Left forelimb (tissue), 1 donor: ENCODE measurements around the gene ZNF484.
"Not testable (repeated sequence)": the region's sequence is repeated elsewhere in the genome, so short reads cannot be mapped to it uniquely, and the experiment has no call there.

Experiments used
- DNase-seq: peaks from one replicate; pipeline ENCODE4 v3.0.0-alpha.2; 2018; ENCODE audit warnings: low spot score

ZNF484 gene

DNA sequence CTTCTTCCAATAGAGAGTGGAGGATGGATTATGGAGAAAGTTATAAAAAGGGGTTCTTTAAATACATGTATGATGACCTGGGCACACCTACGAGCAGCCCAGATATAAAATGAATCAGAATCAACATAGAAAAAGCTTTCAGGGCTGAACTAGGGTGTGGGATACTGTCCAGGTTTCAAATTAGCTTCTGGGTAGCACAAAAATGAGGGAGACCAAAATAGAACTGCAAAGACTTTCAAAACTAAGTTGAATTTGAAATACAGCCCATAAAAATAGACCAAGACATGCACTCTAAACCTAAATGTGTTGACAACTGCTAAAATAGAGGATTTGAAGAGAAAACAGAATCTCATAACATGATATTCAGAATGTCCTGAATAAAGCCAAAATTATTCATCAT, 17.0 kb downstream of the ZNF484 start:
- no peak for DNase-seq

DNA sequence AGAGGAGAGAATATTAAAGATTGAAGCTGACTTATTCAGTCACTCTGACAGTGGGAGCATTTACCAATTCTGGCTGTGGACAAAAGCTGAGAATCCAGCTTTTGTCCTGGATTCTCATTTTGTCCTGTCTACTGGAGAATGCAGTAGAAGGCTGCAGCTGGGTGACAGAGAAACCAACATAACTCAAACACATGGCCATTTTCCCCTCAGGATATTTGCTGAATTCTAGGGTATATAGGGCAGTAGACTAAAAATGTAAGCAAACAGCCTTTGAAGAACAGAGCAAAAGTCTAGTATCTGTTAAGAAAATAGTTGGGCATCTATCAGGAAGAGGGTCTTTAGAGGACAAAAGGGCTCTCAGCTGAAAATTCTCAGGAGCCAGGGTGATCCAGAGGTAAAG, 20.6 kb downstream of the ZNF484 start:
- no peak for DNase-seq

DNA sequence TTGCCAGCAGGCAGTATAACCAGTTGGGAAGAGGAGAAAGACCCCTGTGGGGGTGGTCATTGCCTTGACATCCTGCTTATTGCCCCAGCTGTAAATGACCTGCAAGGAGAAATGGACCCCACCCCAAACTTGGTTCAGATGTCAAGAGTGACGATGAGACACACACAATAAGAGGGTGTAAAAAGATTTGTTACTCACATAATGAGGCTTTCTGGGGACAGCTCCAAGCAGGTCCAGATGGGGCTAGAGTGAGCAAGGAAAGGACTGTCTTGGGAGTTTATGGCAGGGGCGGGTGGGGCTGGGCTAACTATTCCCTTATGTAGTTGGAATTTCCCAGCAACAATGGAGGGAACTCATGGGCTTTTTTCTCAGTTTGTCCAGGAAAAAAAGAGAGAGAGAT, 24.1 kb downstream of the ZNF484 start:
- DNase-seq: no peak

DNA sequence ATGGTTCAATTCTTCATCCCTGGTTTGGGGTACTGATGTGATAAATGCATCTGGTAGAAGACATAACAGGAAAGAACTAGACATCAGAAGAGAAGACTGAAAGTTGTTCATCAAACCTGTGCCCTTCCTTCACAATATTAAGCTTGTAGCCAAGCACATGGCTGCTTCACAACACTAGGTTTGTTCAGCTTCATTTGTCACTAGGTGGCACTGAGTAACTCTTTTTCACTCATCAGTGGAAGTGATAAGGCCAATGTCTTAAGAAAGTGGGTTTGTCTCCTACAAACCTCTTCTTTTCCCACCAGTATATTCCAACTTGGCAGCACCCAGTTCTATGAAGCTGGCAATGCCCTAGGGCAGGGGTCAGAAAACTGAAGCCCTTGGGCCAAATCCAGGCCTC, 26.9 kb downstream of the ZNF484 start:
- DNase-seq: no peak

DNA sequence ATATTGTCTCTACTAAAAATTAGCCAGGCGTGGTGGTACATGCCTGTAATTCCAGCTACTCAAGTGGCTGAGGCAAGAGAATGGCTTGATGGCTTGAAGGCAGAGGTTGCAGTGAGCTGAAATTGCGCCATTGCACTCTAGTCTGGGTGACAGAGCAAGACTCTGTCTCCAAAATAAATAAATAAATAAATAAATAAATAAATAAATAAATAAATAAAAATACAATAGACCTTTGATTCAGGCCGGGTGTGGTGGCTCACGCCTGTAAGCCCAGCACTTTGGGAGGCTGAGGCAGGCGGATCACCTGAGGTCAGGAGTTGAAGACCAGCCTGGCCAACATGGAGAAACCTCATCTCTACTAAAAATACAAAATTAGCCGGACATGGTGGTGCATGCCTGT, 29.1 kb downstream of the ZNF484 start:
- not testable (repeated sequence) for DNase-seq

DNA sequence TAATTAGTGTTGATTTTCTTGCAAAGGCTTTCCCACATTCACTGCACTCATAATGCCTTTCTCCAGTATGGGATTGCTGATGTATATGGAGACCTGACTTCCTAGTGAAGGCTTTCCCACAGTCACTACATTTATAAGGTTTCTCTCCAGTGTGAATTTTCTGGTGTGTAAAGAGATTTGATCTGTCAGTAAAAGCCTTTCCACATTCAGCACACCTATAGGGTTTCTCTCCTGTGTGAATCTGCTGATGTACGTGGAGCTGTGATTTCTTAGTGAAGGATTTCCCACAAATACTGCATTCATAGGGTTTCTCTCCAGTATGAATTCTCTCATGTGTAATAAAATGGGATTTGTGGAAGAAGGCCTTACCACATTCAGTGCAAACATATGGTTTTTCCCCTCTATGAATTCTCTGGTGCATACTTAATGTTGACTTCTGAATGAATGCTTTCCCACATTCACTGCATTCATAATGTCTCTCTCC, 31.1 kb downstream of the ZNF484 start:
- no peak for DNase-seq

DNA sequence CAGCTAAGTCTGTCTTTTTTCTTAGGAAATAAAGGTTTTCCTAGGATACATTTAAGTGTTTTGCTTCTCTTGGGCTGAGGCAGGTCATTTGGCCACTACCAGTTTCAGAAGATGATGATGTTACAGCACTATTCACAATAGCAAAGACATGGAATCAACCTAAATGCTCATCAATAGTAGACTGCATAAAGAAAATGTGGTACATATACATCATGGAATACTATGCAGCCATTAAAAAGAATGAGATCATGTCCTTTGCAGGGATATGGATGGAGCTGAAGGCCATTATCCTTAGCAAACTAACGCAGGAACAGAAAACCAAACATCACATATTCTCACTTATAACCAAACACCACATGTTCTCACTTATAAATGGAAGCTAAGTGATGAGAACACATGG, 39.4 kb downstream of the ZNF484 start:
- not testable (repeated sequence) for DNase-seq

DNA sequence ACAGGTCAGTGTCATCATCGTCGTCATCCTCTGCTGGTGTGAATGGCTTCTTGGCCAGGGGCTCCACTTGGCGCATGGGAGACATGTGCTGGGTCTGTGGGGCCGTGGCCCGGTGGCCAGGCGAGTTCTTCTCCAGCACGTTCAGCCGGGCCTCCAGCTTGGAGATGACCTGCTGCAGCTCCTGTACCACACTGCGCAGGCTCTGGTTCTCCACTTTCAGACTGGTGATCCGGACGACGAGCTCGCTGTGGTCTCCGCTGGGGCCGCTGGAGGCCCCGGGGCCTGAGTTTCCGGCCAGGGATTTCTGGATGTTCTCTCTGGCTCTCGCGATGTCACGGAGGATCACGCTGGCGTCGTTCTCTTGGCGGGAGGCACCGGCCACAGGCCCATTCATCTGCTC, 40.6 kb downstream of the ZNF484 start:
- DNase-seq: no peak

DNA sequence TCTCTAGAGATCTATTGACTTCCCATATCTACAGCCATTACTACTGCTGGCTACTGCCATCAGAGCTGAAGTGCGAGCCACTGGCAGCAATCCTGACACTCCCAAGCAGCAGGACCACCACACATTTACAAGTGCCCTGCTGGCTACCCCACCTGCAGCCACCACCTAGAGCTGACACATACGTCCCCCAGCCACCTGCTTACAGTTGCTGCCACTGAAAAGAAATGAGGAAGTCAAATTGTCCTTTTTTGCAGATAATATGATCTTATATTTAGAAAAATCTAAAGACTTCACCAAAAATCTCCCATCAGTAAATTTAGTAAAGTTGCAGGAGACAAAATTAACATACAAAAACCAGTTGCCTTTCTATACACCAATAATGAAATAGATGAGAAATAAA, 48.4 kb downstream of the ZNF484 start:
- DNase-seq: no peak

DNA sequence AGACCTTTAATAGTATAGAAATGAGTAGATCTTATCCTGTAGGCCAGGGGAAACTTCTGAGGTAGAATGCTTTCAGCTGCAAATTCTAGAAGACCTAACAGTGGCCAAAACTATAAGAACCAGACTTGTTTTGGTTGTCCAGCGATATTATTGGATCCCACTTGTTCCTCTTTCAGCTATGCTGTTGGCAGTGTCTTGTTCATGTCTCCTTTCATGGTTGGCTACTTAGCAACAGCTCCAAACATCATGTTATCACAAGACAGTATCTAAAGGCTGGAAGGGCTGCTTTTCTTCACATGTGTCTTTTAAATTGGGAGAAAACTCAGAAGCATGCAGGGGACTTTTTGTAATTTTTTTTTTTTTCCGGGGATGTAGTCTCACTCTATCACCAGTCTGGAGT, 52.8 kb downstream of the ZNF484 start:
- not testable (repeated sequence) for DNase-seq

DNA sequence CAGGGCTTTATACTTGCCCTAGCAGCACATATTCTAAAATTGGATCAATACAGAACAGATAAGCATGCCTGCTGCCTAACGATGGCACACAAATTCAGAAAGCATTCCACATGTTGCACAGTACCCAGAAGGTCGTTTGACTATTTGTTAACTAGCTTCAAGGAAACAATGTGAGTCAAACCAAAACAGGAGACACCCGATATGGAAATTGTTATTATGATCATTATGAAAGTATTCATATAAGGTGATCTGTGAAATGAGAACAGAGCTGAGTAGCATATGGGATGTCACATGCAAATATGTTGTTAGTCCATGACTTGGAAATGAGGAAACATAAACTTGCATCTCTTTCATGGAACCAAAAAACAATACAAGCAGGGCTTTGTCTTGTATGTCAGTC, 56.9 kb downstream of the ZNF484 start:
- no peak for DNase-seq

DNA sequence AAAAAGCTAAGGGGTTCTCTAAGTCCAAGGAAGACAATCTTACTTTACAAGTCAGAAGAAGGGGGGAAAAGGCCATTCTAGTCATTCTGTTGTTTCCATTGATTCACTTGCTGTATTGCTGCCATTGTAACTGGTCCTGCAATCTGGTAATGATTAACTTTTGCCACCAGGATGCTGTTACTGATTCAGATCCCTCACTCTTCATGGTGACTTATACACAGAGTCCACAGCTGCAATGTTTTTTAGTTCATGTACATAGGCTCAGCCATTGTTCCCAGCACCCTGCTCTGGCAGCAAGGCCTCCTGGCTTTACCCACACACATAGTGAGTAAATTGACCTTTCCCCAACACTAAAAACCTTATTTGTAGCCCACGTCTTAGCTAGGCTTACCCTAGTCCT, 57.9 kb downstream of the ZNF484 start:
- DNase-seq: not testable (repeated sequence)

DNA sequence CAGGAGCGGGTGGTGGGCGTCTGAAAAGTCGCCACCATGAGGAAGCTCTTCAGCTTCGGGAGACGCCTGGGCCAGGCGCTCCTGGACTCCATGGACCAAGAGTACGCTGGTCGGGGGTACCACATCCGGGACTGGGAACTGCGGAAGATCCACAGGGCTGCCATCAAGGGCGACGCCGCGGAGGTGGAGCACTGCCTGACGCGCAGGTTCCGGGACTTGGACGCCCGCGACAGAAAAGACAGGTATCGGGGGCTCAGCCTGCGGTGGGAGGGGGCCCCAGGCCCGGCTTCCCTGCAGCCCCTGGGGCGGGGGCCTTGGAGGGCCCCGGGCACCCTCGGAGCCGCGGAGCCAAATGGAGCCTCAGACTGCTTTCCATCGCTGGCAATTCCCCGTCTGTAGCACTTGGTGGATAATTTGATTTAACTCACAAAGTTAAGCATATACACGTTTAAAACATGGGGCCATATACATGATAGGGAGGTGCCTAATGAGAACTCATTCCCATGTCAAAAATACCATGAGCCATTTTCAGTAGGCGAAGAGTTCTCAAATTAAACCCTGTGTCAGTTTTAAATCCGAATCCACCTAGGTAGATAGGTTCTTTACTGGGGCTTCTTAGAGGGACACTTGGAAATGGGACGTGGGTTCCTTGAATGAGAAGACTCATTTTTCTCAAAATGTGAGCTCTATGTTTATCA, 68.1 kb downstream of the ZNF484 start:
- DNase-seq: not testable (repeated sequence)

DNA sequence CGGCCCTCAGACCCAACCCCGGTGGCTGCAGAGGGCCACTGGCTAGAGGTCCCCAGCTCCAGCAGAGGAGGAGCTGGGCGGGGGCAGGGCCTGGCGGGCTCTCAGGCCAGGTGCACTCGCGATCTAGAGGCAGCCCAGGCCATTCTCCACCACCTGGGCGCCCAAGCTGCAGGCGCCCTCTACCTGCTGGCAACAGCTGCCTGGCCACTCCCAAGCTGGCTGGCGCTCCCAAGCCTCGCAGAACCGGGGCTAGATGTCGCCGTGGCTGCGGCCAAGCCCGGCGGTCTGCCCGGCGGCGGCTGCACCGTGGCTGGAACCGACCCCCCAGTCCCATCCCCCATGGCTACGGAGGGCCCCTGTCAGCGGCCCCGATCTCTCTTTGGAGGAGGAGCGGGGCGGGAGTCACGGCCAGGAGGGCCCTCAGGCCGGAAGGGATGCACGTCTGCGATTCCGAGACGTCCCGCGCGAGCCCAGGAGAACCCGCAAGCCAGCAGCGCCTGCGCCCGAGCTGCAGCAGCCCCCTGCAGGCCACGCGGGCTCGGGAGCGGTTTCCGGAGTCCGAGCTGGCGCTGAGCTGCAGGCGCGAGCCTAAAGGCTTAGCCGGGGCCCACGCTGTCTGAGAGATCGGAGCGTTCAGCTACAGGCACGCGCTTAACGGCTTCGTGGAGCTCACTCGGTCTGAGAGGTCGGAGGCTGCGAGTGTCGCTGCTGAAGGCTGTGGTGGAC, 68.9 kb downstream of the ZNF484 start:
- DNase-seq: peak; percentile 84

DNA sequence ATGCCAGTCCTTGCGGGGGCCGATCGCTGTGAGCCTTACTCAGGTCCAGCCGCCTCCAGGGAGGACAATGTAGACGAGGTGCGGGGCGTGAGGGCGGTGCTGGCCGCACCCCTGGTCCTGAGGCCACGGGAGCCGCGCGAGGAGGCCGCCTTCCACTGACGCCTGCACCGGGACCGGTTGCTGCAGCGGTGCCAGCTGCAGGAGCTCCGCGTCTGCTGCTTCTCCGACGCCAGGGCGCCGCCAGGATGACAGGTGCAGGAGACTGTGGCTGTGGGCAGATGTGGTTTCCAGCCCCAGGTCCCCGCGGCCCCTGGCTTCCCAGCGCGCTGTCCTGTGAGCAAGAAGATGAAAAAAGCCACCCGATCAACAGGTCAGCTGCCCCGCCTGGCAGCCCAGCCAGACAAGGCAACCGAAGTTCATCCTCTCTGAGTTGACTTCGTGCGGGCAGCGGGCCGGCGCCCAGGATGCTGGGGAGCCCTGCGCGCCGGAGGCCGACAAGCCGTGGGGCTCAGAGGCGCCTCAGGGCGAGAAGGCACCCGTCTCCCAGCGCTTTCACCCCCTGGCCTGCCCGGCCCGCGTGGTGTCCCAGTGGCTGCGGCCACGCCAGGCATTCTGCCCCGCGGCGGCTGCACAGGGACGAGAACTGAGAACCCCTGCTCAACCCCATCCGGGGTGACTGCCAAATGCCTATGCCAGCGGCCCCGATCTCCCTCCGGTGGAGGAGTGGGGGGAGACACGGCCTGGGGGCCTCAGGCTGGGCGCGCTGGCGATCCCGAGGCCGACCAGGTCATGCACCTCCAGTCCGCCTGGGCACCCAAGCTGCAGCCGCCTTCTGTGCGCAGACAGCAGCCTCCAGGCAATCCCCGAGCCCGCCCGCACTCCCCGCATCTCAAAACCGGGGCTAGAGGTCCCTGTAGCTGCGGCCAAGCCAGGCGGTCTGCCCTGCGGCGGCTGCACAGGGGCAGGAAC, 69.8 kb downstream of the ZNF484 start:
- DNase-seq: no peak

DNA sequence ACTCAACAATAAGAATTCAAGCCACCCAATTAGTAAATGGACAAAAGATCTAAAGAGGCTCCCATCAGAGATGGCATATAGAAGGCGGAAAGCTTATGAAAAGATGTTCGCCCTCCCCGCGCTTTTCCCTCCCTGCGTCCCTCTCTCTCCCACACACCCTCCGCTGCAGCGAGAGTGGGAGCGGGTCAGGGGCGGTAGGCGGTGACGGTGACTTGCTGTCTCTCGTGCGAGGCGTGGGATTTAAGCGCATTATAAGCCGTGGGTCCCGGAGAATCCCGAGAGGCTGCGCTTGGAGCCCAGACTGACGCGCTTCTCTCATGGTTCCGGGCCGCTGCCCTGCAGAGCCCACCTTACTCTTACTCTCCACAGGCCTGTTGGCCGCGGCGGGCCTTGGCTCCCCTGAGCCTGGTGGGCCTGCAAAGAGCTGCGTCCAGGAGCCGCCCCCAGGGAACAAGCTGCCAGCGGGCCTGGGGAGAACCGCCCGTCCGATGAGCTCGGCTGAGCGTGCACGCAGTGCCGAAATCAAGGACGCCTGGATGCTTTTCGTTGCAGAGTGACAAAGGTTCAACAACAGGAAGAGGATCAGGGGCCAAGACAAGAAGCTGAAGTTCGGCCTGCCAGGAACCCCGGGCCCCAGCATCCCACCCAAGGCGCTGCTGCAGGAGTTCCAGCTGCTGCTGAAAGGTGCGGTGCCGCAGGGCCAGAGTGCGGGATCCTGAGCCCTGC, 70.6 kb downstream of the ZNF484 start:
- DNase-seq: no peak

DNA sequence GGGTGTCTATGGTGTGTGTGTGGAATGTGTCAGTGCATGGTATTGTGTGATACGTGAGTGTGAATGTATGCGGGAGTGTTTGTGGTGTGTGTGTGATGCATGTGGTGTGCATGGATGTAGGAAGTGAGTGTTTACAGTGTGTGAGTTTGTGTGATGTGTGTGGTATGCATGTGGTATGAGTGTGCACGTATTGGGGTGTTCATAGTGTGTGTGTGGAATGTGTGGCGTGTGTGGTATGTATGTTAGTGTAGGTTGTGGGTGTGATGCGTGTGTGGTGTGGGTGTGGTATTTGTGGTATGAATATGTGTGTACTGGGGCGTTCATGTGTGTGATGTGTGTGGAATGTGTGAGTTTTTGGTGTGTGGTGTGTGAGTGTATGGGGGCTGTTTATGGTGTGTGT, 73.1 kb downstream of the ZNF484 start:
- no peak for DNase-seq

DNA sequence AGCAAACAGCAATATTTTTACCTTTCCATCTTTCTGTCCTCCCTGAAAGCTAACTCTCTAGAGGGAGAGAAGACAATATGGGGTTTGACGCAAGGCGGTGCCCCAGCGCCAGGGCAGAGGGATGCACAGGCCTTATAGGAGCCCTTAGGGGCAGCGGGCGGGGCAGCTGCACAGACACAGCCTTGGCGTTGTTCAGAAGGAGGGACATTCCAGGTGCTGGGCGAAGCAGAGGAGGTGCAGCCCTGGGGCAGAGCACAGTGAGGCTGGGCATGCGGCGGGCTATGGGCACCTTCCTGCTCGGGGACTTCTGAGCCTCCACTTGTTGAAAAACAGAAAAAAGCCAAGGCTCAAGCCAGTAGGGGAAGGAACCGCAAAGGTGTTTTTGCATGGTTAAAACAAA, 79.5 kb downstream of the ZNF484 start:
- no peak for DNase-seq

DNA sequence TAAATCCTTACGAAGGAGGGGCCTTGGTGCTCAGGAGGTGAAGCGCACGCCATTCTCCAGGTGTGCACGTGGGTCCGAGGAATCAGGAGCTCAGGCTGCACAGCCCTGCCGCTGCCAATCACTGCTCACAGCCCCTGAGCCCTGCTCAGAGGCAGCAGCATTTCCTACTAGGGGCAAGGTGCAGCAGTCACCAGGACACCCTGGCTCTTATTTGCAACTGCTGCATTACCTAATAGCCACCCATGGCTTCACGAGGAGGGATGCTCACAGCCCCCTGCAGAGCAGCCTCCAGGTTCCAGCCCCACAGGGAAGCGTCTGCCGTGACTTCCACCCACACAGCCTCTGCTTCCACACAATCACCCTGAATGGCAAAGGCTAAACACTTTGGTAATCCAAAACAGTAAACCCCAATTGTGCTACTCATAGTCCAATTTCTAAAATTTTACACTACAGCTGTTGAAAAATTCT, 81.5 kb downstream of the ZNF484 start:
- DNase-seq: not testable (repeated sequence)

DNA sequence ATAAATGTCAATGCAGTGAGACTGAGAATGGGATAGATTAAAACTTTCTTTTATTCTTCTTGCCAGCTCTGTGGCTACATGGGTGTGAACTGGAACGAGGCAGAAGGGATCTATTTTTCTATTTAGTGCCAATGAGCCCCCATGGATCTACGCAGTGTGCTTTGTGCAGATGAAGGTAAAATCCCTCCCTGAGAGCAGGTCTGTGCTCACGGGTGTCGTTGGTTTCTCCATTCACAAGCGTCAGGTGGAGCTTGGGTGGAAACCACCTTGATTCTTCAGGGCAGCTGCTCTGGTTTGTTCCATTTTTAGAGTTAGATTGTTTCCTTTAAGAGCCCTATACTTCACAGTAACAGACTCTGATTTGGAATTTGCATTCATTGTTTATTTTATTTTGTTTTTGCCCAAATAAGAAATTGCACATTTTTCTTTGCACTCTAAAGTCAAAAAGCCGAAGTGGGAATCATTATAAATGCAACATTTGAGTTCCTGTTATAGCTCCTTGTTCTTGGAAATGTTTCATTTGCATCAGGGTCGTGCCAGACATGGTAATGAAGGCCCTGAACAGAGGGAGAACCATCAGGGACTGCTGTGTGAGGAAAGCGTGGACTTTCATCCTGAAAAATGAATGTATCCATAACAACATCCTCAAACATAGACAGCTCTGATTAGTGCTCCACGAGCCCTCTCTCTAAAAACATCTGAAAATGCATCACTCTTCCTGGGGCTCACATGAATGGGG, 82.1 kb downstream of the ZNF484 start:
- no peak for DNase-seq
